Erythroblast (primary cell): ENCODE measurements around the gene IBA57.
A peak's percentile ranks its signal among the peaks of the same experiment; 100 is the strongest.

Experiments
- DNase-seq, 2 experiments: peaks; one replicate each; lab custom pipeline; 2025; lab: John Stamatoyannopoulos, UW
- GATA1 ChIP-seq: IDR thresholded peaks from 2 replicates; pipeline ENCODE4 v1.6.1; 2011; ENCODE audit warnings: low read depth, mild to moderate bottlenecking, control low read depth, low read length, moderate library complexity
- POLR2A ChIP-seq: IDR thresholded peaks from 2 replicates; pipeline ENCODE4 v1.6.1; 2011; ENCODE audit warnings: mild to moderate bottlenecking, low read length

The IBA57 gene

DNA sequence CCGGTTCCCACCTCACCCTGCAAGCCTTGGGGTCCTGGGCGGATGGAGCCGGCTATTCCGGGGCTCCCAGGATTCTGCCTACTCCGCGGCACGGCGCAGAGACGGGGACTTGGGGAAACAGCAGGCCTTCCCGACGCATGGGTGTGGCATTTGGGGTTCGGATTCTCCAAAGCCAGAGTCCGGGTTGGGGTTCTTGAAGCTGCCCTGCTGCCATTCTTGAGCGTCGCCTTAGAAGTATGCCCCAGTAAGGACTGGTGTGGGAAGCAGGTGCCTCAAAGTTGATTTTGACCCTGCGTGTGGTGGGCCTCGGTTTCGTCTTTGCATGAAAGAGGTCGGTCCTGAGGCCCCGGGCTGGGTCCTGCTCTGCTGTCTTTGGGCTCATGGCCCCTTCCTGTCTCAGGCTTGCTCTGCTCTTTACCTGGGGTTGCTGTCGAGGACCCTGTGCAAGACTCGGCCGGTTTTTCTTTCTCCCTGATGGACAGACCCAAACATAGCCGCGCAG lies 24.8 kb upstream of the IBA57 start:
- no peak for DNase-seq
- TF ChIP-seq GATA1 (no peak), POLR2A (no peak)

DNA sequence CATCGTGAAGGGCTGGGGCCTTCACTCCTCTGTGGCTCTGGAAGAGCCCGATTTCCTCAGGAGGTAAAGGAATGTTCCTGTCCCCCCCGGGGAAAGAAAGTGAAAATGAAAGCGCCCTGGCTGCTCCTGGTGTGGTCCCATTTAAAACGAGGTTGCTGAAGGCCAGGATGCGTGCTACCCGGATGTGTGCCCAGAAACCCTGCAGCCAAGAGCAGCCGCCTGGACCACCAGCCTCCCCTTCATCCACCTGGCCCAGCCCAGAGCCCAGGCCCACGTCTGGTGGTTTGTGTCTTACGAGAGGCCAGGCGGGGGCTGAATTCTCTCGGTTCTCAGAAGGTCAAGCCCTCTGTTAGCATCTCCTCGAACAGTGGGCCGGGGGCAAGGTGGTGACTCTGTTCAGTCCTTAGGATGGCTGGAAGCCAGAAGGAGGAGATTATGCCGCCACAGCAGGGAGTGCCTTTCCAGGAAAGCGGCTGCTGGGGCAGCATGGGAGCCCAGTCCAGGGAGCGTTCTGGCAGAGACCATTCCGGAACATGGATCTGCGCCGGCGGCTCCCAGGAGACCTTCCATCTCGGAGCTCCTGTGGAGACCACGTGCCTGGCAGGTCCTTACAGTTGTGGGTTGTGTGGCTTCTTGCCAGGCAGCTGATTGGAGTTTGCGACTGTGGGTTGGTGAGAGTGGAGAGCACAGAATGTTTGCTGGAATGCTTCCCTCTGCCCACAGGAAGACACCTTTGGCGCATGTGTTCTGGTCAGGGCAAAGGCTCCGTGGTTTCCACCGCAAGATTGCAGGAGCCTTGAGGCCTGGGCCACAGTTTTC lies 24.2 kb upstream of the IBA57 start:
- DNase-seq: peak in 1 of 2 experiments; percentile 64
- TF ChIP-seq GATA1 (no peak), POLR2A (no peak)

DNA sequence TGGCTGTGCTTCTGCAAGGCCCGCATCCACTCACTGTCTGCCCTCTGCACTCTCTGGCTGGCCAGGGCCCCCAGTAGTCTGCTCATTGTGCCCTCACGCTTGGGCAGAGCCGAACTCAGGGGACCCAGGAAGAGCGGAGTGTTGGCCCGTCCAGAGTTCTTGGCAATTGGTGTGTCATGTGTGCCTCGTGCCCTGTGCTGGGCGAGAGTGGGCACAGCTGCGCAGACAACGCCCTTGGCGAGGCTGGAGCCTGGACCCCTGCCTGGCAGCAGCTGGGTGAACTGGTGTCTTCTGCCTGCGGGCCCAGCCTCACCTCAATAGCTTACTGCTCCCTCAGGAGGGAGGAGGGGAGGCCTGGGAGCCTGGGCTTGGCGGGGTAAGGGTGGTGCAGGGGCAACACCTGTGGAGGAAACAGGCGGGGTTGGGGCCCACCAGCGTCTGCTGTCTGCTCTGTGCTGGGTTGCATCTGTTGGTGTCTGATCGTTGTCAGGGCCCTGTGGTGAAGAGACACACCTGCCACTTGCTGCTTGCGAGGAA lies 23.4 kb upstream of the IBA57 start:
- no peak for DNase-seq

DNA sequence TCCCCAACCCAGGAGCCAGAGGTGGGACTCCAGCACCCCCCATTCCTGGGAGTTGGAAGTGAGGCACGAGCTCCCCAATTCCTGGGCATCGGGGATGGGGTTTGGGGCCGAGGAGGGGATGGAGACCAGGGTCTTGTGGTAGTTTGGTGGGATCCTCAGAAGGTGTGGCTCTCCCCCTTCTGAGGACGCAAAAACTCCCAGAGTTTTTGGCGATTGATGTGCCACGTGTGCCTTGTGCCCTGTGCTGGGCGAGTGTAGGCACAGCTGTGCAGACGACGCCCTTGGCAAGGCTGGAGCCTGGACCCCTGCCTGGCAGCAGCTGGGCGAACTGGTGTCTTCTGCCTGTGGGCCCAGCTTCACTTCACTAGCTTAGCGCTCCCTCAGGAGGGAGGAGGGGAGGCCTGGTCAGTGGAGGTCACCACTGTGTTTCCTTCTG lies 22.9 kb upstream of the IBA57 start:
- DNase-seq: no peak
- TF ChIP-seq POLR2A: no peak
- TF ChIP-seq GATA1: no peak

More for the DNA sequence above, 23.4 kb upstream of the IBA57 start:
- no peak for TF ChIP-seq GATA1
- no peak for TF ChIP-seq POLR2A

DNA sequence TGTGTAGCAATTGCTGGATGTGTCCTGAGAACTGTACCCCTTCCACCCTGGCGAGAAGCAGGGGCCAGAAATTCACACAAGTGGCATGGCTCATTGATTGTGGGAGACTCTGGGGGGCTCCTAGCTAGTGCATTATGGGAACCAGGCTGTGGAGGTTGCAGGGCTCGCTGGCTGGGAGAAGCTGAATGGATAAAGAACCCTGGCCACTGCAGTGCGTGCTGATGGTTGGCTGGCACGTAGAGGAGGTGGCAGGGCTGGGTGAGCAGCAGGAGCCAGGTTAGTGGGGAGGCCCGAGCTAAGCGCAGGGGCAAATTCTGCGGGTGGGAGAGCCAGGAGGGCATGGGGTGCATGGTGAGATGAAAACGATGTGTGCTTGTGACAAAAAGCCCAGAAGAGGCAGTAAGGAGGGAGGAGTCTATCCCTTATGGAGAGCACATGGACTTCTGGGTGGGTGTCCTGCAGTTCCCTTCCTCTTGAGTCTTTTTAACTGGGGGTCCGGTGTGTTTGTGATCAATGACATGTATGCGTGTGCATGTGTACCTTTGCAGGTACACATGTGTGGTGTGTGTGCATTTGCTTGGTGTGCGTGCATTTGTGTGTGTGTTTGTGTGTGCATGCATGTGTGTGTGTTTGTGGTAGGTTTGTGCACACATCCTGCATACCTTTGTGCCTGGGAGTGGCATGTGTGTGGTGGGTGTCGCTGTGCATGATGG lies 22.0 kb upstream of the IBA57 start:
- TF ChIP-seq POLR2A: no peak
- DNase-seq: no peak

DNA sequence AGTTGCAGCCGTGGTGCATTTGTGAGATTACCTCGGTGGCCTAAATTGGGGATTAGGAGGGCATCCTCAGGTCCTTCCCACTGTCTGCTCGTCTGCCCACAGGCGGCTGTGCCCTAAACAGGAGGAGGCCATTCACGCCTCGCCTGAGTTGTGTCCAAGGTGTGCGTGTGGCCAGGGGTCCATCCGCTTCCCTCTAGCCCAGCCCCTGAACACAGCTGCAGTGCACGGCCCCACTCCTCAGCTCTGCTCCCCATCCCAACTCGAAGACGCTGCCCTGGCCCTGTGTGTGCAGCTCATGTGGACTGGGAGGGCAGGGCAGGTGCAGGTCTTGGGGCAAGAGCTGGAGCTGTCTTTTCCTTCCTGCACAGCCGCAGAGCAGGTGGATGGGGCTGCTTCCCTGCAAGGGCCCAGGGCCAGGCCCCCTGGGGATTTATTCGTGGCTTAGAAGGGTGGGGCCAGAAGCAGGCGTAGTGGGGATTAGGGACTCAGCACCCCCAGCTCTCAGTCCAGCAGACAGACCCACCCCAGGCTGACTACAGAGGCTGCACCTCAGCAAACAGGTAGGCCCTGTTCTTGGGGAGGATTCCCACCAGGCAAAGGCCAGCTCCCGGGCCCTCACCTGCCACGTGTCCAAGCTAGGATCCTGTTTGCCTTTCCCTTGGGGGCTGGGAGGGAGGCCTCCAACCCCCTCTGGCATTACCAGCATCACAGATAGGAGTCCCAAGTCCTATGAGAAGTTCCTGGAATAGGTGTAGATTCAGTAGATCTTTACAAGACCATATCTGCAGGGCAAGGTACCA lies 21.2 kb upstream of the IBA57 start:
- DNase-seq: no peak
- TF ChIP-seq POLR2A (no peak), GATA1 (no peak)

DNA sequence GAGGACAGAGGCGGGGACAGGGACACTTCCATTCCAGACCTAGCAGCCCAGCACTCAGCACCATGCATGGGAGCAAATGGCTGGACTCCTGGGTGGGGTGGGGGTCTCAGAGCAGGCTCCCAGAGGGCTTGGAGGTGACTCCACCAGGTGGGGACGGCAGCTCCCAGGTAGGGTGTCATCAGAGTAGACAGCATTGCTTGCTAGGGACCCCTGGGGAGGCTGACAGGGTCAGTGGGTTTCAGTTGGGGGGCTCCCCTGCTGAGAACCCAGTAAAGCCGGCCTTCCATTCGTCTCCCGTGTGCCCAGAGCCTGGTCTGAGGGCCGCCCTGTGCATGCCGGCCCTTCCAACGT lies 20.6 kb upstream of the IBA57 start:
- DNase-seq: no peak
- no peak for TF ChIP-seq GATA1
- no peak for TF ChIP-seq POLR2A

DNA sequence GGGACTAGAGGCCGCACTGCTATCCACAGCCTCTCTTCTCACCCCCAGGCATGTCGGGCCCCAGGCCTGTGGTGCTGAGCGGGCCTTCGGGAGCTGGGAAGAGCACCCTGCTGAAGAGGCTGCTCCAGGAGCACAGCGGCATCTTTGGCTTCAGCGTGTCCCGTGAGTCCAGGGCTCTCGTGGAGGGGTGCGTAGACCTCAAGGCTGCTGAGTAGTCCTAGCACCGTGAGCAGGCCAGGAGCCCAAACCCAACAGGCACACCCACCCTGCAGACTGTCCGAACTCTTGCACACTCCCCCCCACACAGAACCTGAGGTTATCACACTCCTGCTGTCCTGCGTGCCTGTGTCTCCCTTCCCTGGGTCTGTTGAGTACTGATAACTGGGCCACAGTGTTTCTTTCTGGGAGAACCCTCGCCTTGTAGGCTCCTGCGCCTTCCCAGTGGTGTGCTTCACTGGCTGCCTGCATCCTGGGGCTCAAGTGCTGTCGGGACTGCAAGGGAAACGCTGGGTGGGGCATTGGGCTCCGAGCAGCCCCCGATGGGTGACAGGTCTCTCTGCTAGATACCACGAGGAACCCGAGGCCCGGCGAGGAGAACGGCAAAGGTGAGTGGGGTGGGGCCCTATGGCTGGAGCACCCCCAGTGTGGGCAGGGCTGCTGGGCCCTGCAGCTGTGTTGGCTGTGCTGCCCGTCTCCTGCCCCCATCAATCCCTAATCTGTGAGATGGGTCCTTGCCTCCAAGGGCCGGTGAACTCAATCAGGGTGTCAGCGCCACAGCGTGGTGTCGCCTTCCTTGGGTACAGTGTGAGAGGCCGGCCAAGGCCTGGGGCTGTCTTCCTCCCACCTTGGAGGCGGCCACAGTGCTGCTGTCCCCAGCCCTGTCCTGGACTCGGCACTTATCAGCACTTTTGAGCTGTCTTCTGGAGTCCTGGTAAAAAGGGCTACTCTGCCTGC lies 19.9 kb upstream of the IBA57 start:
- DNase-seq: peak; percentile 87 to 91
- TF ChIP-seq GATA1 (peak; percentile 46), POLR2A (peak; percentile 28)

DNA sequence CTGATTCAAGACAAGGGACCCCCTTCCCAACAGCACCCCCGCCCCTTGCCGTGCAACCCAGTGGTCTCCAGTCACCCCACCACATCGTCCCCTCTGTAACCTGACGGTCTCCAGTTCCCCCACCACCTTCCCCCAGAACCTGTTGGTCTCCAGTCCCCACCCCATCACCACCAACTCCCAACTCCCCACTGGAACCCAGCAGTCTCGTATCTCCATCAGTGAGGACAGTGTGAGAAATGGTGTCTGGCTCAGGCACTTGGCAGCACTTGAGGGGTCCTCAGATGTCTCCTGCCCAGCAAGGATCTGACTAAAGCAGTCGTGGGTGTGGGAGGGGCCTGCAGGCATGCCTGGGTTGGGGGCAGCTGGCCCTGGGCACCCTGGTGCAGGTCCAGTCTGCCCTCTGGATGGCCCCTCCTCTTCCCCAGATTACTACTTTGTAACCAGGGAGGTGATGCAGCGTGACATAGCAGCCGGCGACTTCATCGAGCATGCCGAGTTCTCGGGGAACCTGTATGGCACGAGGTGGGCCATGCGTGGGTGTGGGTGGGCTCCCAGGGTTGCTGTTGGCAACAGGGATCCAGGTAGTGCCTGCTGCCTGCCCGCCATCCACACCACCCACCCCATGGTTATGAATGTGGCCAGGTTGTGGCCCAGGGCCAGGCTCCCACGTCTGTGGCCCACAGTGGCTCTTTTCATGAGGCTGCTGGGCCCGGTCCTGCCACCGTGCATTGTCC lies 19.0 kb upstream of the IBA57 start:
- no peak for DNase-seq
- TF ChIP-seq POLR2A (no peak), GATA1 (no peak)

DNA sequence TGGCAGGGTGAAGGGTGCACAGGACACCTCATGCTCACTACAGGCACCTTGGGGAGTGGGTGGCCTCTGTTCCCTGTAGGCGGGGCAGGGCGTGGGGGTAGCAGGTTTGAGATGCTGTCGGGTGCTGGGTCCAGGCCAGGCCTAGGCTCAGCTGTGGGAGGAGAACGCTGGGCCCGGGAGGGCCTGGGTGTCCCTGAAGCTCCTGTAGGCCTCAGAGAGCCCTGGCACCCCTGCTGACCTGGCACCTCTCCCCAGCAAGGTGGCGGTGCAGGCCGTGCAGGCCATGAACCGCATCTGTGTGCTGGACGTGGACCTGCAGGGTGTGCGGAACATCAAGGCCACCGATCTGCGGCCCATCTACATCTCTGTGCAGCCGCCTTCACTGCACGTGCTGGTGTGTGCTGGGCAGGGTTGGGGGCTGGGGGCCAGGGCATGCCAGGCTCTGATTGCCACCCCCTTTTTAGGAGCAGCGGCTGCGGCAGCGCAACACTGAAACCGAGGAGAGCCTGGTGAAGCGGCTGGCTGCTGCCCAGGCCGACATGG lies 18.4 kb upstream of the IBA57 start:
- TF ChIP-seq POLR2A: no peak
- no peak for TF ChIP-seq GATA1
- DNase-seq: no peak

DNA sequence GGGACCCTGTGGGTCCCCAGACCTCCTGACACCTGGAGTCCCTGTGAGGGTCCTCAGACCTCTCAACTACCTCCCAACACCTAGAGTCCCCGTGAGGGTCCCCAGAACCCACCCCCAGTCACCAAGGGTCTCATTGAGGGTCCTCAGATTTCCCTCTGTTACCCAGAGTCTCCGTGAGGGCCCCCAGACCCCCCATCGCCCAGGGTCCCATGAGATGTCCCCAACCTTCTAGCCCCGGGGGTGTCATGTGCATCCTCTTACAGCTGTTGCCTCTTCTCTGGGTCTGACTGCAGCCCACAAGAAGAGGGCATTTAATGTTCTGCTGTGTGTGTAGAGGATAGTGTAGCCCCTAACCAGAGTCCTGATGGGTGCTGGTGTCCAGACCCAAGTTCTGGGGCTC lies 17.8 kb upstream of the IBA57 start:
- DNase-seq: no peak
- TF ChIP-seq GATA1: no peak
- no peak for TF ChIP-seq POLR2A
